Omental fat pad (tissue), 4 donors: Measurements from ENCODE around the gene SHF. TPM values are rescaled to one million over a fixed set of nuclear protein-coding genes. Genes with fewer than 3 reads are reported as not detected.

Source experiments
- ATAC-seq: fragments of 150-250 bp; one replicate; pipeline ENCODE4 v1.9.1; 2016; ENCODE audit warnings: mild to moderate bottlenecking, moderate library complexity; ENCODE audit not compliant: low FRiP score
- DNase-seq: peaks from one replicate; pipeline ENCODE4 v3.0.0-alpha.2; 2019; ENCODE audit warnings: low spot score
- CTCF ChIP-seq, 3 donors: fragments of 450-650 bp; IDR thresholded peaks; one replicate each; pipeline ENCODE4 v1.5.1; 2016 to 2017; ENCODE audit warnings: antibody characterized with exemption in 3 of 3, mild to moderate bottlenecking in 3 of 3, moderate library complexity in 2 of 3
- total RNA-seq, 4 donors: library from RNA; depleted of rRNA; stranded (reverse); fragments of >200 nt; gene quantifications; one replicate each; pipeline ENCODE4 v1.1.0, GENCODE V29; 2016

The SHF gene
- total RNA-seq, 4 donors from 2014 or later: 1.9 to 10.5 (median 3.7) TPM

- TF ChIP-seq CTCF (IDR thresholded peaks at IDR 0.05): no peak
- DNase-seq (no peak), ATAC-seq (no peak)
Observed at GRCh38 chr15:45155739-45156138, 32.0 kb downstream of the SHF start.

GRCh38 chr15:45151998-45152828 lies 35.6 kb downstream of the SHF start:
- no peak for ATAC-seq
- no peak for TF ChIP-seq CTCF (IDR thresholded peaks at IDR 0.05)
- no peak for DNase-seq

DNA sequence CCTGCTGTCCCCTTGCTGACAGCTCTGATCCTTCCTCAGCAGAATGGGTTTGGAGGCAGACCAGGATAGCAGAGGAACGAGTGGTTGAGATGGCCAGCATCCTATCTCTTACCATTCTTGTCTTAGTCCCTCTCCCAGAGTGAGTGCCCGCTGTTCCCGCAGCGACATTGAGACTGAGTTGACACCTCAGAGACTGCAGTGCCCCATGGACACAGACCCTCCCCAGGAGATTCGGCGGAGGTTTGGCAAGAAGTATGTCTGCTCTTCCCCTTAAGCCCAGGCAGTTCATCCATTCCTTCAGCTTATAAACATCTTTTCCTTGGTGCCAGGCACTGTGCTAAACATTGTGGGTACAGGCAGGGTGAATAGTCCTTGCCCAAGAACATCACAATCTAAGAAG lies 36.8 kb downstream of the SHF start:
- ATAC-seq: no peak
- no peak for TF ChIP-seq CTCF (IDR thresholded peaks at IDR 0.05)
- DNase-seq: no peak

GRCh38 chr15:45150481-45150880 lies 37.3 kb downstream of the SHF start:
- no peak for TF ChIP-seq CTCF (IDR thresholded peaks at IDR 0.05)
- ATAC-seq (no peak), DNase-seq (no peak)

DNA sequence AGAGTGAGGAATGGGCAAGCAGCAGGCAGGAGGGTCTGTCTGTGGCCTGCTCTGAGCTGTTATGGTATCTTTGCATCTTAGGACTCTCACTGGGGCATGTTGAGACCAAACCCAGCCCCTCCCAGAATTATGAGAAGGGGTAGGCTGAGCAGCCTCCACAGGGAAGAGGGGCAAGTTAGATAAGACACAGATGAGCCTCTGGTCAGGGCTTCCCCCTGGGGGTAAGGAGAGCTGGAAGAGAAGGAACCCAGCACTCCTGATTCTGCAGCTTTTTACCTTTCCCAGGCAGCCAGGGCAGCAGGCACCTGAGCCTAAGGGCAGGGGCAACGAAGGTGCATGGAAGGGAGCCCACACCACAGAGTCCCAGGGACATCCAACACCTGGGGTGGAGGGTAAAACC lies 38.7 kb downstream of the SHF start:
- DNase-seq (no peak), ATAC-seq (no peak)
- TF ChIP-seq CTCF (IDR thresholded peaks at IDR 0.05): no peak

GRCh38 chr15:45148076-45149059 lies 39.4 kb downstream of the SHF start:
- TF ChIP-seq CTCF (IDR thresholded peaks at IDR 0.05): no peak

More at GRCh38 chr15:45148076-45149059, 39.4 kb downstream of the SHF start:
- ATAC-seq: no peak
- no peak for DNase-seq
